Type B pancreatic cell (in vitro differentiated cells): ENCODE results near the gene DAB2IP. TPM values are rescaled to one million over a fixed set of nuclear protein-coding genes. Genes with fewer than 3 reads are reported as not detected.

Source experiments
- DNase-seq: peaks from one replicate; pipeline ENCODE4 v3.0.0; 2021; ENCODE audit warnings: mixed read lengths; ENCODE audit not compliant: unreplicated experiment; ENCODE audit errors: extremely low spot score
- H3K27ac Mint-ChIP-seq: 2 replicates; pipeline ENCODE4 v1.8.0; 2021; ENCODE audit warnings: mild to moderate bottlenecking, mixed read lengths
- H3K27me3 Mint-ChIP-seq: 2 replicates; pipeline ENCODE4 v1.8.0; 2021; ENCODE audit warnings: mixed read lengths
- H3K36me3 Mint-ChIP-seq: 2 replicates; pipeline ENCODE4 v1.8.0; 2021; ENCODE audit warnings: mixed read lengths
- H3K4me1 Mint-ChIP-seq: one replicate; pipeline ENCODE4 v1.8.0; 2021; ENCODE audit warnings: mixed read lengths; ENCODE audit not compliant: unreplicated experiment
- H3K4me3 Mint-ChIP-seq: 2 replicates; pipeline ENCODE4 v1.8.0; 2021; ENCODE audit warnings: mild to moderate bottlenecking, mixed read lengths
- H3K9me3 Mint-ChIP-seq: 2 replicates; pipeline ENCODE4 v1.8.0; 2021; ENCODE audit warnings: mixed read lengths
- total RNA-seq: library from RNA; stranded (reverse); gene quantifications from 2 replicates; pipeline ENCODE4 v1.2.1, GENCODE V29; 2021; ENCODE audit warnings: low replicate concordance
- TF ChIP-seq, protein P1 (sequence below): fragments of 200-600 bp; sonication (generic); conservative IDR thresholded peaks from 2 replicates; pipeline ENCODE4 v1.5.0; 2021; ENCODE audit warnings: antibody characterized with exemption, mild to moderate bottlenecking

DAB2IP gene
- total RNA-seq, 1 donor from 2014 or later = 57.2 TPM

DNA sequence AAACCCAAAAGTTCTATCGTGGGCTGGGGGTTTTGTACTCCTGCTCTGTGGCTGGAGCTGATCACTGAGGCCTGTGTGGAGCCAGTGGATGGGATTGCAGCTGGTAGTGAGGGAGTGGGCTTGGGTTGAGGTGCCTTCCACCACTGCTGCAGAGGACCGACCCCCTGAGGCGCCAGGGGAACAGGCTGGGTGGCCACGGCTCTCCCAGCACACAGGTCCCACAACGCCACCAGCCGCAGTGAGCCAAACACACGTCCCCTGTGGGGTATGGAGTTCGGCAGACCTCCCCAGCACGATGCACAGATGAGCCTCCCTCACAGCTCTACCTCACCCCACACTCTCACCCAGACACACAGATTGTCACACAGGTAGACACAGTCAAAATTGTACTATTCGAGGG is 109.1 kb downstream of the DAB2IP start:
- no peaks in the 10 kb centered on the region for H3K4me1 Mint-ChIP-seq
- H3K36me3 Mint-ChIP-seq = peaks cover 4% of the 10 kb centered on the region
- no peak overlapping the region for H3K4me3 Mint-ChIP-seq
- no peak for DNase-seq
- no peaks in the 10 kb centered on the region for H3K9me3 Mint-ChIP-seq
- no peaks in the 10 kb centered on the region for H3K27me3 Mint-ChIP-seq
- TF ChIP-seq, protein P1, sequence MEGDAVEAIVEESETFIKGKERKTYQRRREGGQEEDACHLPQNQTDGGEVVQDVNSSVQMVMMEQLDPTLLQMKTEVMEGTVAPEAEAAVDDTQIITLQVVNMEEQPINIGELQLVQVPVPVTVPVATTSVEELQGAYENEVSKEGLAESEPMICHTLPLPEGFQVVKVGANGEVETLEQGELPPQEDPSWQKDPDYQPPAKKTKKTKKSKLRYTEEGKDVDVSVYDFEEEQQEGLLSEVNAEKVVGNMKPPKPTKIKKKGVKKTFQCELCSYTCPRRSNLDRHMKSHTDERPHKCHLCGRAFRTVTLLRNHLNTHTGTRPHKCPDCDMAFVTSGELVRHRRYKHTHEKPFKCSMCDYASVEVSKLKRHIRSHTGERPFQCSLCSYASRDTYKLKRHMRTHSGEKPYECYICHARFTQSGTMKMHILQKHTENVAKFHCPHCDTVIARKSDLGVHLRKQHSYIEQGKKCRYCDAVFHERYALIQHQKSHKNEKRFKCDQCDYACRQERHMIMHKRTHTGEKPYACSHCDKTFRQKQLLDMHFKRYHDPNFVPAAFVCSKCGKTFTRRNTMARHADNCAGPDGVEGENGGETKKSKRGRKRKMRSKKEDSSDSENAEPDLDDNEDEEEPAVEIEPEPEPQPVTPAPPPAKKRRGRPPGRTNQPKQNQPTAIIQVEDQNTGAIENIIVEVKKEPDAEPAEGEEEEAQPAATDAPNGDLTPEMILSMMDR = no peak
- no peak overlapping the region for H3K27ac Mint-ChIP-seq

DNA sequence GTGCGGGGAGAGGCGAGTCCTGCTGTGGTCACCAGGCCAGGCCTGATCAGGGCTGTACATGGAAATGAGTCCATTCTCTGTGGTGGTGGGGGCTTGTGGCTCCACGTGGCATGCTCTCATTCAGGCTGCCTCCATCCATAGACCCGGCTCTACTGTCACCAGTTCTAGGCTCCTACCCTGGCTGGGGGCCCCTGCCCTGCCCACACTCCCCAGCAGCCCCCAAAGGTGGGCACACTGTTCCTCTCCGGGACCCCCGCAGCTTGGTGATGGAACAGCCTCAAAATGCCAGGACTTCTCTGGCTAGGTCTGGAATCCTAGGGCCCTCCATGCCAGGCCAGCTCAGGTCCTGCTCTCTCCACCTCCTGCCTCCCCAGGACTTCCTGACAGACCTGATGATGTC is 111.7 kb downstream of the DAB2IP start:
- H3K4me3 Mint-ChIP-seq = no peak overlapping the region
- no peaks in the 10 kb centered on the region for H3K9me3 Mint-ChIP-seq
- TF ChIP-seq, protein P1 = no peak
- H3K27ac Mint-ChIP-seq = no peak overlapping the region
- H3K27me3 Mint-ChIP-seq = no peaks in the 10 kb centered on the region
- no peak for DNase-seq
- no peaks in the 10 kb centered on the region for H3K4me1 Mint-ChIP-seq
- peaks cover 19% of the 10 kb centered on the region for H3K36me3 Mint-ChIP-seq

DNA sequence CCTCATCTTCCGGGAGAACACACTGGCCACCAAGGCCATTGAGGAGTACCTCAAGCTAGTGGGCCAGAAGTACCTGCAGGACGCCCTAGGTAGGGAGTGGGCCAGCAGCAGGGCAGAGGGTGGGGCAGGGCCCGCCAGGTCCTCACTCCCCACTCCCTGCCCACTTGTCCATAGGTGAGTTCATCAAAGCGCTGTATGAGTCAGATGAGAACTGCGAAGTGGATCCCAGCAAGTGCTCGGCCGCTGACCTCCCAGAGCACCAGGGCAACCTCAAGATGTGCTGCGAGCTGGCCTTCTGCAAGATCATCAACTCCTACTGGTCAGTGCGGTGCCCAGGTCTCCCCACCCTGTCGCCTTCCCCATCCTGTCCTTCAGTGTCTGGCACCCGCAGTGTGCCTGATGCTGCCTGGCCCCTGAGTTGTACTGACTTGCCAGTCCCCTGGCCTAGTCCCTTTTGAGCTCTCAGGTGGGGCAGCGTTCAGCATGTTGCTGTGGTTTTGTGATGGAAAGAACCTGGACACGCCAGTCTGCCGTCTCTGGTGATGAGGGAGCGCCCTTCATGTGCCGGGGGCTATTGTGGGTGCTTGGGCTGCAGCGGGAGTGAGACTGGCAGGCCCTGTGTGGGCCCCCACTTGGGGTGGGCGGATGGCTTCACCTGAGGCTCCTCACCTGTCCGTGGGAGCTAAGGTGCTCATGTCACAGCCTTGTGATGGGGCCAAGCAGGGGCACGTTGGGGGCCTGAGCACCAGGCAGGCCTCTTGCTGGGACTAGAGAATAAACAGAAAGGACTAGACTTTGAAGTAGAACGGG is 112.3 kb downstream of the DAB2IP start:
- Mint-ChIP-seq H3K27me3 (no peaks in the 10 kb centered on the region), H3K4me1 (no peaks in the 10 kb centered on the region), H3K4me3 (no peak overlapping the region), H3K36me3 (peaks cover 19% of the 10 kb centered on the region), H3K9me3 (no peaks in the 10 kb centered on the region), H3K27ac (no peak overlapping the region)
- DNase-seq = no peak
- TF ChIP-seq, protein P1 = no peak

DNA sequence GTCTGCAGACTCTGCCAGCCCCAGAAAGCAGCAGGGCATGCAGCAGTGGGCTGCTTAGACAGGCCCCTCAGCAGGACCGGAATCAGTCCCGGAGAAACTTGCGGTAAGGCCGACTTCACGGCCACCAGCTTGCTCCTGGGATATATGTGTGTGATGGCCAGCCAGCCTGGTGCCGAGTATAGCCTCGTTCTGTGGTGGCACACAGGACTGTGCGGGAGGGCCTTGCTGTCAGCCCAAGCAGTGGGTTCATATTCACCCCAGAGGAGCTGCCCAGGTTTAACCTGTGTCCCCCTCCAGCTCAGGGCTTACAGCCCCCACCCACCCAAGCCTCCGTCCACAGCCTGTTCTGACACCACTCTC is 112.9 kb downstream of the DAB2IP start:
- Mint-ChIP-seq H3K4me3 (no peak overlapping the region), H3K27ac (peak overlapping the region; percentile 58), H3K9me3 (no peaks in the 10 kb centered on the region), H3K36me3 (peaks cover 23% of the 10 kb centered on the region), H3K4me1 (no peaks in the 10 kb centered on the region), H3K27me3 (no peaks in the 10 kb centered on the region)
- TF ChIP-seq, protein P1 = no peak
- no peak for DNase-seq

DNA sequence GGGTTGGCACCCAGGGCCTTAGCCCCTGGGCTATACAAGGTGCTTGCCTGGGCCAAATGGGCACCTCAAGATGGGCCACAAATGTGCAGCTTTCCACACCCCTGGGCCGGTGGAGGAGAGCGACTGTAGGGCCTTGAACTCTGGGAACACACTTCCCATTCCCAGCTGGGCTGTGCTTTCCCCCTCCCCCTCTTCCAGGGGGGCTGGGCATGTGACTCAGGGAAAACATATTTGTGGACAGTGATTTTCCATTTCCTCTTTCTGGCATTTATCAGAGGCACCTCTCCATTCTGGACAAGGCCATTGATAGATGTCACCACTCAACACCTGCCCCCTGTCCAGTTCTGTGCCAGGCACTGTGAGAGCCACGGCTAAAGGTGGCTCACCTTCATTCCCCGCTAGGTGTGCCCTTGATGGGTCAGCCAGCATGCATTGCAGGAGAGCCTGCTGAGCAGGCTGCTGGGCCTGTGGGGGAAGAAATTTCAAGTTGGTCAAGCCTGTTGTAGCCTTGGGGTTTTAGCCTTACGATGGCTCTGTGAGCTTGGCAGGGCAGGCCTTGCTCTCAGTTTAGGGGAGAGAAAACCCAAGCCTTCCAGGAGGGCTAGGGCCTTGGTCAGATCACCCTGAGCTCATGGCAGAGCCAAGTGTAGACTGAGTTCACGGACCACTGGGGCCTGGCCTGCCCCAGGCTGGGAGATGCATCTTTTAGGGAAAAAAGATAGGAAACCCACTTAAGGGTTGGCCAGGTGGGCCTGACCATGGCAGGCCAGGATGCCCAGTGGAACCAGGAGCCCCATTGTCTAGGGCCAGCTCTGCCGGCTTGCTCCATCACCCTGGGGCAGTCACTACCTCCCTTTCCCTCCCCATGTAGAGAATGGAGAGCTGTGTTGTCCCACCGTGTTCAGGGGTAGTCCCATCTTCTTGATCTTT is 113.9 kb downstream of the DAB2IP start:
- no peak for DNase-seq
- H3K4me3 Mint-ChIP-seq = no peak overlapping the region
- no peaks in the 10 kb centered on the region for H3K4me1 Mint-ChIP-seq
- no peaks in the 10 kb centered on the region for H3K27me3 Mint-ChIP-seq
- H3K9me3 Mint-ChIP-seq = no peaks in the 10 kb centered on the region
- H3K27ac Mint-ChIP-seq = no peak overlapping the region
- peaks cover 23% of the 10 kb centered on the region for H3K36me3 Mint-ChIP-seq
- TF ChIP-seq, protein P1 = no peak
